Measurements from ENCODE around the gene APBB2. TPM values are rescaled to one million over a fixed set of nuclear protein-coding genes. Genes with fewer than 3 reads are reported as not detected.

The APBB2 gene
- total and polyA plus RNA-seq, 4 donors: 82.2 to 104 (median 91.6) TPM

DNA sequence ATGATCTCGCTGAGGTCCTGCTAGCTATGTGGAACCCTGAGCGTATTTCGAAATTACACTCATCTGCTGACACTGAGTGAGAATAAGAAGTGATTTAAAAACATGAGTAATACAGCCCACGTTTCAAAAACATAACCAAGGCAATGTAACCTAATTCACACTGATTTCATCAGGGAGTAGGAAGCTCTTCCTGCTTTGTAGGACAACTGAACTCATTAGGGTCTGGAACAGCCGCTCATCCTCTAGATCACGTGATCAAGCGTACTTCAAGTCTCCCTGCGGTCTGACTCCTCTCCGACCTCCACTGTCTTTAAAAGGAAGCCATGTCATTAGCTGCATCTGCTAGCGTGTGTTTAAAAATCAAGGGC is 326.6 kb downstream of the APBB2 start:
- Histone ChIP-seq H3K27ac (ENCODE audit: low read depth, low read length) (peak overlapping the region; percentile 68), H3K36me3 (ENCODE audit: control insufficient read depth, insufficient read depth, low read length) (peaks cover 12% of the 10 kb centered on the region), H3K9me3 (ENCODE audit: control insufficient read depth, insufficient read depth, low read length) (no peaks in the 10 kb centered on the region), H3K4me3 (ENCODE audit: low read depth, low read length) (no peak overlapping the region), H3K27me3 (ENCODE audit: control insufficient read depth, insufficient read depth, low read length) (no peaks in the 10 kb centered on the region), H3K4me1 (ENCODE audit: control insufficient read depth, insufficient read depth, low read length) (peaks cover 33% of the 10 kb centered on the region)
- peak in 1 of 6 donors; percentile 26 for DNase-seq (ENCODE audit: low read depth in 4 of 6, low spot score in 6 of 6)
- 34% methylated on average over 5 of the region's 10 CpGs for WGBS (ENCODE audit: insufficient coverage)

DNA sequence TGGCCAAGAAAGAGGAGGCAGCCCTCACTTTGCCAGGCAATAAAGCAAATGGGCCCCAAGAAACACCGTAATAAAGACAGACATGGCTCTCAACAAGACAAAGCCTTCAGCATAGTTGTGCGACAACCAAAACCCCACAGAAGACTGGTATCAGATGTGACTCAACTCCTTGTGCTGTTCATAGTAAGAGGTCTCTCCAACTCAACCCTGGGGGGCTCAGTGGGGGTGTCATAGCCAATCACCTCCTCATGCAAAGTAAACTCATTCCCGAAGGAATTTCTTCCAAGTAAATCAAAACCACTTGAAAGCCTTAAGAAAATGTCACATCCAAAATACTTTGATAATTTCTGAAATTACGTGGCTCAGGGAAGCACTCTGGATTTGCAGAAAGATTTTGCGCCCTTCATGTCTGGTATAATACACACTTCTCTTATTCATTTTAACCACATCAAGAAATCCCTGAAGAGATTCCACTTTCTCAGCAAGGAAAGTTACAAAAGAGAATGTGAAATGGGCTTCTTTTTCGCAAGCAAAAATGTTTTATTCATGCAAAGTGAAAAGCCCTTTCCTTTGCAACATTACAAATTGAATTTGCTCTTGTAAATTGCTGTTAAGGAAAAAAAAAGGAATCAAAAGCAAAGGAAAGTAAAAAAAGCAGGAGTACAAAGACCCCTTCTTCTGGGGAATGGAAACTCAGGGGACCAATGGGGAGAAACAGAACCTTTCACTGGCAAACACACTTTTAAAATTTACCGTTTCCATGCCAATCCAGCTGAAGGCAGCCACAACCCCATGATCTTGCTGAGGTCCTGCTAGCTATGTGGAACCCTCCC is 327.2 kb downstream of the APBB2 start:
- Histone ChIP-seq H3K4me3 (ENCODE audit: low read depth, low read length) (no peak overlapping the region), H3K27me3 (ENCODE audit: control insufficient read depth, insufficient read depth, low read length) (no peaks in the 10 kb centered on the region), H3K36me3 (ENCODE audit: control insufficient read depth, insufficient read depth, low read length) (peaks cover 10% of the 10 kb centered on the region), H3K4me1 (ENCODE audit: control insufficient read depth, insufficient read depth, low read length) (peaks cover 33% of the 10 kb centered on the region), H3K27ac (ENCODE audit: low read depth, low read length) (peak overlapping the region; percentile 68), H3K9me3 (ENCODE audit: control insufficient read depth, insufficient read depth, low read length) (no peaks in the 10 kb centered on the region)
- DNase-seq (ENCODE audit: low read depth in 4 of 6, low spot score in 6 of 6): peak in 2 of 6 donors; percentile 72 to 74
- 20% methylated on average over 3 of the region's 7 CpGs for WGBS (ENCODE audit: insufficient coverage)

DNA sequence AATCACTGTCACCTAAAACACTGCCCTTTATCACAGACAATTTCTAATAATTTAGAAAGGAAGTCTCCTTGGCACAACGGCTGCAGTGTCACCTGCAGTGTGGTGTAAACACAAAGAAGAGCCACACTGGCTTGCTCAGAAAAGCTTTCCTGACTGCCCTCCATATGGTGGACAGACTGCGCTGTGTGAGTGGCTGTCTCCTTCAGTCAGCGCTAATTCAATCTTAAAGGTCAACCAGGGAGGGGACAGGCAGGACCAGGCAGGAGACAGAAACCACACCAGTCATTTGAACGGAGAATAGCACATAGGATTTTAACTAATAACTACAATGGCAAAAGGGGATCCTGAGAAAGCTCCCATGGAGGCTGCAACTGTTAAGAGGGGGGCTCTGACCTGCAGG is 332.5 kb downstream of the APBB2 start:
- Histone ChIP-seq H3K27ac (ENCODE audit: low read depth, low read length) (no peak overlapping the region), H3K4me3 (ENCODE audit: low read depth, low read length) (no peak overlapping the region), H3K27me3 (ENCODE audit: control insufficient read depth, insufficient read depth, low read length) (no peaks in the 10 kb centered on the region), H3K4me1 (ENCODE audit: control insufficient read depth, insufficient read depth, low read length) (peaks cover 17% of the 10 kb centered on the region), H3K36me3 (ENCODE audit: control insufficient read depth, insufficient read depth, low read length) (peaks cover 5% of the 10 kb centered on the region), H3K9me3 (ENCODE audit: control insufficient read depth, insufficient read depth, low read length) (no peaks in the 10 kb centered on the region)
- 80% methylated on average over 1 of the region's 4 CpGs for WGBS (ENCODE audit: insufficient coverage)
- no peak for DNase-seq (ENCODE audit: low read depth in 4 of 6, low spot score in 6 of 6)

DNA sequence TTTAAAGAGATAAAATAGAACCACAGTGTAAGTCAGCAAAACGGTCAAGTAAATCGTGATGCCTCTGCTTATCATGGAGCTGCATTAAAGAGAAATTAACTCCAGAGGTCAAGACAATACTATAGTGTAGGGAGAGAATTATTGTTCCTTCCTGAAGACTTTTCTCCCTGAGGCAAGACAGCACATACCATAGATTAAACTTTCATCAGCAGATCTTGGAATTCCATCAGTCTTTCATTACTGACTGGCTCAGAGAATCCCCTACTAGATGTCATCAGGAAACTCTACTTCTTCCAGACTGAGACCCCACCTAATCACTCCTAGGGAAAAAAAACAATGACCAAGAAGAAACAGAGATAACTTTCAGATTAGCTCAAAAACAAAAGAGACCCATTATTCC is 333.2 kb downstream of the APBB2 start:
- Histone ChIP-seq H3K36me3 (ENCODE audit: control insufficient read depth, insufficient read depth, low read length) (peaks cover 5% of the 10 kb centered on the region), H3K4me1 (ENCODE audit: control insufficient read depth, insufficient read depth, low read length) (peaks cover 10% of the 10 kb centered on the region), H3K4me3 (ENCODE audit: low read depth, low read length) (no peak overlapping the region), H3K9me3 (ENCODE audit: control insufficient read depth, insufficient read depth, low read length) (no peaks in the 10 kb centered on the region), H3K27ac (ENCODE audit: low read depth, low read length) (no peak overlapping the region), H3K27me3 (ENCODE audit: control insufficient read depth, insufficient read depth, low read length) (no peaks in the 10 kb centered on the region)
- WGBS (ENCODE audit: insufficient coverage): 67% methylated on average over 1 of the region's 2 CpGs
- no peak for DNase-seq (ENCODE audit: low read depth in 4 of 6, low spot score in 6 of 6)

DNA sequence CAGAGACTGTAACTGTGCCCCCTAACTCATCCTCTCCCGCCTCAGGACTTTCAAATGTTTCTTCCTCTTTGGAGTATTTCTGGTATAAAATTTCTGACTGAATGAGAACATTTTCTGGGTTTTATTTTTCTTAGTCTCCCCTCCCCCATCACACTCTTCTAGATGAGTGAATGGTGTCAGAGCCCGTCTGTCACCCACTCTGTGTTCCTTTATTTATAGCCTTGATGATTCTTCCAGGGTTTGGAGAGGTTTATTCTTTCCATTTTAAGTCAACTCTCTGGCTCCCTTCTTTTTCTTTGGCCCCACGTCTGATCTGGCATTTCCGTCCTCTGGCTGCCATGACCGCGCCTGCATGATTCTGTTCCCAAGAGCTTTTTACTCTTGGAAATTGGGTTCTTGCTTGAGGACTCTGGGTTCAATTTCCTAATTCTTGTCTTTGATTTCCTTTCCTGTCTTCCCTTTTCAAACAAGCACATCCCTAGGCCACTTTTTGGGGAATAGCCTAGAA is 335.7 kb downstream of the APBB2 start:
- Histone ChIP-seq H3K36me3 (ENCODE audit: control insufficient read depth, insufficient read depth, low read length) (peaks cover 5% of the 10 kb centered on the region), H3K27me3 (ENCODE audit: control insufficient read depth, insufficient read depth, low read length) (no peaks in the 10 kb centered on the region), H3K4me1 (ENCODE audit: control insufficient read depth, insufficient read depth, low read length) (no peaks in the 10 kb centered on the region), H3K27ac (ENCODE audit: low read depth, low read length) (no peak overlapping the region), H3K9me3 (ENCODE audit: control insufficient read depth, insufficient read depth, low read length) (no peaks in the 10 kb centered on the region), H3K4me3 (ENCODE audit: low read depth, low read length) (no peak overlapping the region)
- WGBS (ENCODE audit: insufficient coverage): no CpG with 5 or more reads among the region's 6 CpGs
- no peak for DNase-seq (ENCODE audit: low read depth in 4 of 6, low spot score in 6 of 6)

DNA sequence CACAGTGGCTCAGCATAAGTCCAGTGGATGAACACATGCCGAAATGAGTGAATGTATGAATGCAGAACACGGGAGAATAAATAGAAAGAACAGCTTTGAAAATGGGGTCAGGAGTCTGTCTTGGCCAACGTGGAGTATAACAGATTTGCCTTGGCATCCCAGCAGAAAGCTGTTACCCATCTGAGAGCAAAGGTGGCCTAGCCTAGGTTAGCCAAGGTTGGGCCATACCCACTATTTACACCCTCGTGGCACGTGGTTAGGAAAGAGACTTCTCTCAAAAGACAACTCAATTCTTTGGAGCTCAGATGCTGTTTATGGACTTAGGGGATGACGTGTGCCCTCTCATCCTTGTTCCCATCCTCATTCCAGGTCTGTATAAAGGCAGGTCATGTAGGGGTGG is 337.3 kb downstream of the APBB2 start:
- no peak for DNase-seq (ENCODE audit: low read depth in 4 of 6, low spot score in 6 of 6)
- Histone ChIP-seq H3K27me3 (ENCODE audit: control insufficient read depth, insufficient read depth, low read length) (no peaks in the 10 kb centered on the region), H3K27ac (ENCODE audit: low read depth, low read length) (no peak overlapping the region), H3K36me3 (ENCODE audit: control insufficient read depth, insufficient read depth, low read length) (peaks cover 3% of the 10 kb centered on the region), H3K4me1 (ENCODE audit: control insufficient read depth, insufficient read depth, low read length) (no peaks in the 10 kb centered on the region), H3K4me3 (ENCODE audit: low read depth, low read length) (no peak overlapping the region), H3K9me3 (ENCODE audit: control insufficient read depth, insufficient read depth, low read length) (no peaks in the 10 kb centered on the region)
- WGBS (ENCODE audit: insufficient coverage): 93% methylated on average over 3 of the region's 6 CpGs

DNA sequence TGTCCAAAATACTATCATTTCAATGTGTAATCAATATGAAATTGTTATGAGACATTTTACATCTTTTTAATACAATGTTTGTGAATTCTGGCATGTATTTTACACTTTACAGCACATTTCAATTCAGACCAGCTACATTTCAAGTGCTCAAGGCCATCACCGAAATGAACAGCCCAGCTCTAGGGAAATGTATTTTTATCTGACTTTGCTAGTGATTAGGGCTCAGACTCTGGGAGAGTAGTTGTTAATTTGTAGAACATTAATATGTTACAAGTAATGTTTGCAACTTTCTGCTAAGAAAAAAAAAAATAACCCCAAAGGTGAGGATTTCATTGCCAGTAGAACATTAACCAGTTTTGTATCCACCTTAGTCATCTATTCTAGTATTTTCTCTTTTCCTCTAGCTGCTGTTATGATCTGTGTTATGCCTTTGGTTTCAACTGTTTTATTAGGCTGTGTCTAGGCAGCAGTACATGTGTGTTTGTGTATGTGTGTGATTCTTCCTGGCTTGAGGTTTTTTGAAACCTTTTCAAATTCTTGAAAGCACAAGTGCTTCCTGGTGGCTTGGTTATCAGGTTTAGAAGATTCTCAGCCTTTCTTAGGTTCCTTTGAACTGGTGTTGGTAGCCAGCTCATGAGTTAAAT is 338.7 kb downstream of the APBB2 start:
- H3K9me3 ChIP-seq (ENCODE audit: control insufficient read depth, insufficient read depth, low read length): no peaks in the 10 kb centered on the region
- H3K27me3 ChIP-seq (ENCODE audit: control insufficient read depth, insufficient read depth, low read length): no peaks in the 10 kb centered on the region
- DNase-seq (ENCODE audit: low read depth in 4 of 6, low spot score in 6 of 6): no peak
- peaks cover 3% of the 10 kb centered on the region for H3K36me3 ChIP-seq (ENCODE audit: control insufficient read depth, insufficient read depth, low read length)
- no CpG with 5 or more reads among the region's 1 CpG for WGBS (ENCODE audit: insufficient coverage)
- no peaks in the 10 kb centered on the region for H3K4me1 ChIP-seq (ENCODE audit: control insufficient read depth, insufficient read depth, low read length)
- H3K4me3 ChIP-seq (ENCODE audit: low read depth, low read length): no peak overlapping the region
- no peak overlapping the region for H3K27ac ChIP-seq (ENCODE audit: low read depth, low read length)

DNA sequence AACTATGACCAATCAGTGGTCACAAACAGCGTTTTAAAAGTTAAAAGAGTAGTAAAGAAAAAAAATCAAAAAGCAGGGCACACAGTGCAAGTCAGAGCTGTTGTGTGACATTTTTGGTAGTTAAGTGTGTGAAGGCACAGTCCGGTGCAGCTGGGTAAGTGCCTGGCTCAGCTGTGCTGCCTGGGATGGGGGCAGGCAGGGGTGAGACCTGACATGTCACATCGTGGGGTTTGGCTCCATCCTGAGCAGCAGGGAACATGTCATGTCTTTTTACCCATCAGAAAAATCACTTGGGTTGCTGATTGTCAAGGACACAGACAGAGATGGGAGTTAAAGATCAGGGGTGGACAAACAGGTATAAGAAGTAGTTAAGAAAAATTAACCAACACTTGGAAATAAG is 339.4 kb downstream of the APBB2 start:
- peaks cover 6% of the 10 kb centered on the region for H3K4me1 ChIP-seq (ENCODE audit: control insufficient read depth, insufficient read depth, low read length)
- no peak for DNase-seq (ENCODE audit: low read depth in 4 of 6, low spot score in 6 of 6)
- no peaks in the 10 kb centered on the region for H3K9me3 ChIP-seq (ENCODE audit: control insufficient read depth, insufficient read depth, low read length)
- H3K27me3 ChIP-seq (ENCODE audit: control insufficient read depth, insufficient read depth, low read length): no peaks in the 10 kb centered on the region
- WGBS (ENCODE audit: insufficient coverage): 23% methylated on average over 2 of the region's 3 CpGs
- H3K36me3 ChIP-seq (ENCODE audit: control insufficient read depth, insufficient read depth, low read length): peaks cover 3% of the 10 kb centered on the region
- no peak overlapping the region for H3K27ac ChIP-seq (ENCODE audit: low read depth, low read length)
- no peak overlapping the region for H3K4me3 ChIP-seq (ENCODE audit: low read depth, low read length)

DNA sequence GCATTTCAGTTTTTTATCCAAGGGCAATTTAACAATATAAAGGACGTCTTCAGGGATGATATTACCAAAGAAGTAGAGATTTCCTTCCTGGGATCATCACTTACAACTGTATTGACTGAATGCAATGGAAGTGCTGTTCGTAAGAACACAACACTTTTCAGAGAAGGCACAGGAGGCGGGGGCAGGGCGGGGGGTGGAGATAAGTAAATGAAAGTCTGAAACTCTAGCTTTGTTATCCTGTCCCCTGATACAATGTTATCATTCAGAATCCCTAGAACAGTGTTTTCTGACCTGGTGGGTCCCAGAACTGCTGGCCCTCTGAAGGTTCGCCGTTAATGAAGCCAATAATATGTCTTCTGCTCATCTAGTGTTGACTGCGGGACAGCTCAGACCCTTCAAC is 340.0 kb downstream of the APBB2 start:
- no peak for DNase-seq (ENCODE audit: low read depth in 4 of 6, low spot score in 6 of 6)
- H3K36me3 ChIP-seq (ENCODE audit: control insufficient read depth, insufficient read depth, low read length): peaks cover 3% of the 10 kb centered on the region
- WGBS (ENCODE audit: insufficient coverage): 64% methylated on average over 2 of the region's 7 CpGs
- H3K27me3 ChIP-seq (ENCODE audit: control insufficient read depth, insufficient read depth, low read length): no peaks in the 10 kb centered on the region
- H3K9me3 ChIP-seq (ENCODE audit: control insufficient read depth, insufficient read depth, low read length): no peaks in the 10 kb centered on the region
- H3K4me3 ChIP-seq (ENCODE audit: low read depth, low read length): no peak overlapping the region
- peaks cover 6% of the 10 kb centered on the region for H3K4me1 ChIP-seq (ENCODE audit: control insufficient read depth, insufficient read depth, low read length)
- H3K27ac ChIP-seq (ENCODE audit: low read depth, low read length): no peak overlapping the region

Data from spinal cord (tissue), 10 donors.